Measurements from ENCODE around the gene ANO9. TPM values are rescaled to one million over a fixed set of nuclear protein-coding genes. Genes with fewer than 3 reads are reported as not detected.
"Not testable (repeated sequence)": the region's sequence is repeated elsewhere in the genome, so short reads cannot be mapped to it uniquely, and the experiment has no call there.

The ANO9 gene
- polyA plus RNA-seq, 5 donors = 4.5 to 9.0 (median 6.8) TPM

DNA sequence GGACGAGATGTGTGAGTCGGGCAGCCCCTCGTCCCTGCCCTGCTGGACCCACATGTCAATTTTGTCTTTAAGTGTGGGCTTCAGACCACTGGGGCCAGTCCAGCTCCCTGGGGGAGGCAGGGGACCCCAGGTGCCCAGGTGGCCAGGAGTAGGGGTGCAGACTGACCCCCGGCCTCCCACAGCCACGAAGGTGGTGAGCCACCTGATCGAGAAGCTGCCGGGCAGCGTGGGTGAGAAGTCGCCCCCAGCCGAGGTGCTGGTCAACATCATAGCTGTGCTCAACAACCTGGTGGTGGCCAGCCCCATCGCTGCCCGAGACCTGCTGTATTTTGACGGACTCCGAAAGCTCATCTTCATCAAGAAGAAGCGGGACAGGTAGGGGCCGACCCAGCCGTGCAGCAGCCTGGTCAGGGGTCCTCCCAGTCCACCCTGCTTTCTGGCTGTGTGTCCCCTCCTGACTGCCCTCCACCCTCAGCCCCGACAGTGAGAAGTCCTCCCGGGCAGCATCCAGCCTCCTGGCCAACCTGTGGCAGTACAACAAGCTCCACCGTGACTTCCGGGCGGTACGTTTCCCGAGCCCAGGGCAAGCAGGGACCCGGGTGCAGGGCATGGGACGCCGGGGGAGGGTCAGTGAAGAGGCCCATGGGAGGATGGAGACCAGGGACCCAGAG, 37.9 kb downstream of the ANO9 start:
- DNase-seq = no peak

DNA sequence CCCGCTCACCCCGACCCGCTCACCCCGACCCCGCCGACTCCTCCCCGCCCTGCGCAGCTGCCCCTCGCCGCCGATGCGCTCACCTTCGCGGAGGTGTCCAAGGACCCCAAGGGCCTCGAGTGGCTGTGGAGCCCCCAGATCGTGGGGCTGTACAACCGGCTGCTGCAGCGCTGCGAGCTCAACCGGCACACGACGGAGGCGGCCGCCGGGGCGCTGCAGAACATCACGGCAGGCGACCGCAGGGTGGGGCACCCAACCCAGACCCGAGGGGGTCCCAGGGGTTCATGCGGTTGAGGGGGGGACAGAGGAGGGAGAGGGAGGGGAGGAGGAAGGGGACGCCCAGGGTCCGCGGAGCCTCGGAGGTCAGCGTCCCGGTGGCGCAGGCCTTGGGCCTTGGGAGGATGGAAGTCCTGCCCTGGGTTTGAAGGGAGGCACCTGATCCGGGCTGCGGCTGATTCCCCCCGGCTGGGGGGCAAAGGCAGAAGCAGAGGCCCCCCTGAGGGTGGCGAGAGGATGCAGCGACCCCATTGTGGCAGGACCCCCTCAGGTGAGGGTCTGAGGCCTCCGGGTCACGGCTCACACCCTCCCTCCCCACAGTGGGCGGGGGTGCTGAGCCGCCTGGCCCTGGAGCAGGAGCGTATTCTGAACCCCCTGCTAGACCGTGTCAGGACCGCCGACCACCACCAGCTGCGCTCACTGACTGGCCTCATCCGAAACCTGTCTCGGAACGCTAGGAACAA, 38.6 kb downstream of the ANO9 start:
- DNase-seq = no peak

DNA sequence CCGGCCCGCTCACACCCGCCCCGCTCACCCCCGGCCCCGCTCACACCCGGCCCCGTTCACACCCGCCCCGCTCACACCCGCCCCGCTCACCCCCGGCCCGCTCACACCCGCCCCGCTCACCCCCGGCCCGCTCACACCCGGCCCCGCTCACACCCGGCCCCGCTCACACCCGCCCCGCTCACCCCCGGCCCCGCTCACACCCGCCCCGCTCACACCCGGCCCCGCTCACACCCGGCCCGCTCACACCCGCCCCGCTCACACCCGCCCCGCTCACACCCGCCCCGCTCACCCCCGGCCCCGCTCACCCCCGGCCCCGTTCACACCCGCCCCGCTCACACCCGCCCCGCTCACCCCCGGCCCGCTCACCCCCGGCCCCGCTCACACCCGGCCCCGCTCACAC, 40.6 kb downstream of the ANO9 start:
- DNase-seq = not testable (repeated sequence)

DNA sequence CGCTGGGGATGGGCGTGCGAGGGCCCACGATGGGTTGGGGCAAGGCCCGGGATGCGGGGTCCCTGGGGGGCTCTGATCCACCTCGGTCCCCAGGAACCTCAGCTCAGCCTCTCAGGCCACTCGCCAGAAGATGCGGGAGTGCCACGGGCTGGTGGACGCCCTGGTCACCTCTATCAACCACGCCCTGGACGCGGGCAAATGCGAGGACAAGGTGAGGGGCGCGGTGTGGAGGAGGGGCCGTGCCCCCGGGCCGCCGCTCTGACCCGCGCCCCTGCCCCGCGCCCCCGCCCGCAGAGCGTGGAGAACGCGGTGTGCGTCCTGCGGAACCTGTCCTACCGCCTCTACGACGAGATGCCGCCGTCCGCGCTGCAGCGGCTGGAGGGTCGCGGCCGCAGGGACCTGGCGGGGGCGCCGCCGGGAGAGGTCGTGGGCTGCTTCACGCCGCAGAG, 41.5 kb downstream of the ANO9 start:
- DNase-seq = no peak

DNA sequence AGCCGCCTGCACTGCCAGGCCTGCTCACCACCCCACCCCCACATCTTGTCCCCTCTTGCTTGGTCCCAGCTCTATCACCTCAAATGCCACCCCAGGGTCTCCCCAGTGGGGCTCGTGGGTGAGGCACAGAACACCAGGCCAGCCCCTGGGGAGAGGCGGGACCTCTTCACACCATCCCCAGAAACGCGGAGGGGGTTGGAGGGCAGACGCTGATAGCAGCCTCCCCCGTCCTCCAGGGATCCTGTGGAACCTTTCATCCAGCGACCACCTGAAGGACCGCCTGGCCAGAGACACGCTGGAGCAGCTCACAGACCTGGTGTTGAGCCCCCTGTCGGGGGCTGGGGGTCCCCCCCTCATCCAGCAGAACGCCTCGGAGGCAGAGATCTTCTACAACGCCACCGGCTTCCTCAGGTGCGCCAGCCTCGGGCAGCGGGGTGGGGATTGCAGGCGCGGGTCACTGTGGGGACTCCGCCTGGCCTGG, 42.0 kb downstream of the ANO9 start:
- no peak for DNase-seq

DNA sequence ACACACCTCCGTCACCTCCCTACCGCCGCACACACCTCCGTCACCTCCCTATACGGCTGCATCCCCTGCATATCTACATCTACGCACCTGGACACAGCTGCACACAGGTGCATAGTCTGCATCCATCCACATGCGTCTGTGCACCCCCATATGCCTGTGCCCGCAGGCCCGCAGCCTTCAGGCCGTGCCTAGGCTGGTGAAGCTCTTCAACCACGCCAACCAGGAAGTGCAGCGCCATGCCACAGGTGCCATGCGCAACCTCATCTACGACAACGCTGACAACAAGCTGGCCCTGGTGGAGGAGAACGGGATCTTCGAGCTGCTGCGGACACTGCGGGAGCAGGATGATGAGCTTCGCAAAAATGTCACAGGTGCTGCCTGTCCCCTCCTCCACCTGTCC, 43.0 kb downstream of the ANO9 start:
- DNase-seq = no peak

DNA sequence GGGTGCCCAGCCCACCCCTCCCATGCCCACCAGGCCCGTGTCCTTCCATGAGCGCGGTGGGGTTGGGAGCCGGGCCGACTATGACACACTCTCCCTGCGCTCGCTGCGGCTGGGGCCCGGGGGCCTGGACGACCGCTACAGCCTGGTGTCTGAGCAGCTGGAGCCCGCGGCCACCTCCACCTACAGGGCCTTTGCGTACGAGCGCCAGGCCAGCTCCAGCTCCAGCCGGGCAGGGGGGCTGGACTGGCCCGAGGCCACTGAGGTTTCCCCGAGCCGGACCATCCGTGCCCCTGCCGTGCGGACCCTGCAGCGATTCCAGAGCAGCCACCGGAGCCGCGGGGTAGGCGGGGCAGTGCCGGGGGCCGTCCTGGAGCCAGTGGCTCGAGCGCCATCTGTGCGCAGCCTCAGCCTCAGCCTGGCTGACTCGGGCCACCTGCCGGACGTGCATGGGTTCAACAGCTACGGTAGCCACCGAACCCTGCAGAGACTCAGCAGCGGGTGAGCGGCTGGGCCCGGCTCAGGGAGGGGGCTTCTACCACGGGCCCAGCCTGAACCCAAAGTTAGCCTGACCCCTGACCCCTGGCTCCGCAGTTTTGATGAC, 44.8 kb downstream of the ANO9 start:
- peak; percentile 41 to 57 for DNase-seq

DNA sequence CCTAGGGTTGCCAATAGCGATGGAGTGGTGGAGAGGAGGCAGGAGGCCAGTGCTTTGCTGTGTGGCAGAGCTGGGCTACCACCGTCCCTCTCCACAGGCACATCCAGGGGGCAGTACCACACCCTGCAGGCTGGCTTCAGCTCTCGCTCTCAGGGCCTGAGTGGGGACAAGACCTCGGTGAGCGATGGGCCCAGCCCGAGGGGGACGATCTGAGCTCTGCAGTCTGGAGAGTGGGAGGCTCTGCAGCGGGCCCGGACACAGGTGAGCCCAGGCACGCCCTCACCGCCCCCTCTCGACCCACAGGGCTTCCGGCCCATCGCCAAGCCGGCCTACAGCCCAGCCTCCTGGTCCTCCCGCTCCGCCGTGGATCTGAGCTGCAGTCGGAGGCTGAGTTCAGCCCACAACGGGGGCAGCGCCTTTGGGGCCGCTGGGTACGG, 45.3 kb downstream of the ANO9 start:
- no peak for DNase-seq

DNA sequence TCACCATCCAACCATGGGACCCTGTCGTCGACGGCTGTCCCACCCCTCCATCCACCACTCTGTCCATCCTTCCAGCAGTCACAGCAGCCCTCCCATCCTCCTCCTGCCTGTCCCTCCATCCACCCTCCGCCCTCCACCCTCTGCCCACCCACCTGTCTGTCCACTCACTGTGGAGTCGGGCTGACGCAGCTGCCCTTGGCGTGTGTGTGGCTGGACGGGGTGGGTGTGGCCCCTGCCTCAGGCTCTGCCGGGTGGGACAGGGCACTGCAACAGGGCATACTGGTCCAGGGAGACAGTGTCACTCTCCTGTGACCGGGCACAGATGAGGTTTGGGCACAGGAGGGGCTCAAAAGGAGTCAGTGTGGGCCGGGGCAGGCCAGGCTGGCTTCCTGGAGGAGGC, 45.9 kb downstream of the ANO9 start:
- no peak for DNase-seq

DNA sequence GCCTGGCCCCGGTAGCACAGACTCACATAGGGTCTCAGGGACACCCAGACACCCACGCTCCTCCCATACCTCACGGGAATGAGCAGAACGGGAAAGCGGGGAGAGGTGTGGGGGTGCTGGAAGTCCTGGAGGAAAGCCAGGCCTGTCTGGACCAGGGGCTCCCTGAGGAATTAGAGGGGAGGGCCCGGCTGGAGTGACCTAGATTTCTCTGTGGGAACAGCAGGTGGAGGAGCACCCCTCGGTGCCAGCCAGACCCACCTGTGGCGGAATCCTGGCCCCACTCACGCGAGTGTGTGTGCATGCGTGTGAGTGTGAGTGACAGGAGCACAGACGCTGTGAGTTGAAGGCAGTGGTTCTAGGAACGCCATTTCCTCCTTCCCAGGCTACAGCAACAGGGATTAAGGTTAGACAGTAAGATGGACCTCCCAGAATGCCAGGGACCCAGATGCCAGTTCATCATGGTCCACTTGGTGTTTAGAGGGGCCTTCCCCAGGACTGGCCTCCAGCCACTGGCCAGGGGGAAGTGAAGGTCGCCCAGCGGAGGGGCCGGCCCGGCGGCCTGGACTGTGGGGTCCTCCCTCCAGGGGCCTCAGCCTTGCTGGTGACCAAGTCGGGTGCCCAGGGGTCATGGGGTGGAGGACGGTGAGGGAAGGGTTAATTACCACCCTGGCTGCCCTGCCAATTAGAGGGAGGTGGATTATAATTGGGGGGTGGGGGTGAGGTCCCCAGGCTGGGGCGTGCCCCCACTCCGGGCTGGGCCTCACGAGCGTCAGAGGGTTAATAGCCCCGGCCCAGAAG, 46.8 kb downstream of the ANO9 start:
- no peak for DNase-seq

DNA sequence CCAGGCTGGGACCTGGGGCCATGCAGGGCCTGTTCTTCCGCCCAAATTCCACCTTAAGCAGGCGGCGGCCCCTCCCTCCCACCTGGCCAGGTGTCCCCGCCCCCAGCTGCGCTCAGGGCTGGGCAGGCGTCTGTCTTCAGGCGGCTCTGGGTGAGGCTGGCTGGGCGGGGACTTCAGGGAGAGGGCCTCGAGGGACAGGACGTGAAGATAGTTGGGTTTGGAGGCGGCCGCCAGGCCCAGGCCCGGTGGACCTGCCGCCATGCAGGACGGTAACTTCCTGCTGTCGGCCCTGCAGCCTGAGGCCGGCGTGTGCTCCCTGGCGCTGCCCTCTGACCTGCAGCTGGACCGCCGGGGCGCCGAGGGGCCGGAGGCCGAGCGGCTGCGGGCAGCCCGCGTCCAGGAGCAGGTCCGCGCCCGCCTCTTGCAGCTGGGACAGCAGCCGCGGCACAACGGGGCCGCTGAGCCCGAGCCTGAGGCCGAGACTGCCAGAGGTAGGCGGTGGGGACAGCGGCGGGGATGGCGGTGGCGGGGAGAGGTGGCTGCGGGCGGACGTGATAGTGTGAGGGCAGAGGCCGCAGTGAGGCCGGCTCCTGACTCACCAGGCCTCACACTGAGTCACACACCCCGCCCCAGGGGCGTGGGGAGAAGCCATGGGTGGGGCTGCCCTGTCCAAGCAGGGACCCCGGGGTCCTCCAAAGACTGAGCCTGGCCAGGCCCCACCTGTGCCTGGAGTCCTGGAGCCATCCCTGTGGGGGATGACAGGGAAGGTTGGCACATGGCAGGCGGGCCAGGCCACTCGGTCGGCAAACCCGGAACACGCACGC, 47.6 kb downstream of the ANO9 start, which contains the start of gene PKP3:
Gene PKP3 (plus strand): TSS at position 176 of the 824 bp plus-strand sequence. CDS start 84 bp downstream, at position 260.
- peak in 1 of 2 donors; percentile 45 for DNase-seq

DNA sequence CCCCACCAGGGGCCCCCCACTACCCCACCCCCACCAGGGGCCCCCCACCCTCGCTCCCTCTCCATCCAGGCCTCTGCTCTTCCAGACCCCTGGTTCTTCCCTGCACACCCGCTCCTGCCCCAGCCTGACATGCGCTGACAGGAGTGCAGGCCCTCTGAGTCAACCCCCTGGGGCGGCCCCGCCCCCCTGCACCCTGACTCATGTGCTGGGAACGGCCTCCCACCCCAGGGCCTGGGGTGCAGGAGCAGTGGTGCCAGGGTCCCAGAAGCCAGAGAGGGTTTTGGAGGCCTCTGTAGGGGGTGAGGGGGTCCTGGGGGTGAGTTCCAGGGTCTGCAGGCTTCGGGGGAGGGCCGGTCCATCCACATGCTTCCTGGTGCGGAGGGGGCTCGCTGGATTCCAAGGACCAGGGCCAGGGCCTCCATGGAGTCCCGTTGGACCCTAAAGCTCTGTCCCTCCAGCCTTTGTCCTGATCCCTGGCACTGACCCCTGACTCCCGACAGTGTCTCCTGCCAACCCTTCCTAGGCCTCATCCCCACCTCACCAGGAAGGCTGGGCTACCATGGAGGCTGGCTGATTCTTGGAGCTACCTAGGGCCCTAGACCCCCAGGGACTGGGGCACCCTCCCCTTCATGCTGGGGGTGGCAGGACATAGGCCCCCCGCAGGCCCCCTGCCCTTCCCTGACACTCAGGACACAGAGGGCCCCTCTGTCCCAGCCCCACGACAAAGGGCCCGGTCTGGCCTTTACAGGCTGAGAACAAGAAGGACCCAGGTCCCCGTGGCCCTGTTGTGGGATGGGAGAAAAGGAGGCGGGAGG, 48.4 kb downstream of the ANO9 start:
- no peak for DNase-seq

DNA sequence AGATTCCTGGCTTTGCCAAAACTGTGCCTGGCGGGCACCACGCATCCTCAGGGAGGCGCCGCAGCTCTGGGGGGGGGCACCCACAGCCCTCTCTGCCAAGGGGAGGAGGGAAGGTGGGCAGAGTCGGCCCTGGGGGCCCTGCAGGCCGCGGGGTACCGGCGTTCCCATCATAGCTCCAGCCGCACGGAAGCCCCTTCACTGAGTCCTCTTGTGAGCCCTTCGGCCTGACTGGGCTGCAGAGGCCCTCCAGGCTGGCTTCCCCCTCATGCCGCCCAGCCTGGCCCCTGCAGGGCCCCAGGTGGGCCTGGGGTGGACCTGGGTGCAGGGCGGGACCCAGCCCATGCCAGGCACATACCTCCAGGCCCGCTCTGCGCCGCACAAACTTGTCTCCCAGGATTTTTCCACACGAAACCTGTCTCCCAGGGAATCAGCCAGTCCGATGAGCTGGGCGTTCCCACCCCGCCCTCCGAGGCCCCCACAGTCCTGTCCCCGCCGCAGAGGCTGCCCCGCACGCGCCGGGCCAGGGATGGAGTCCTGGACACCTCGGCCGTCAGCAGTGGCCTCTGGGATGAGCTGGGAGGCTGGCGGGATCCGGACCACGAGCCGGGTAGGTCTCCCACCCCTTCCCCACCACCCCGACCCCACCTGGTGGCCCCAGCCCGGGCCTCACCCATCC, 49.6 kb downstream of the ANO9 start:
- no peak for DNase-seq

DNA sequence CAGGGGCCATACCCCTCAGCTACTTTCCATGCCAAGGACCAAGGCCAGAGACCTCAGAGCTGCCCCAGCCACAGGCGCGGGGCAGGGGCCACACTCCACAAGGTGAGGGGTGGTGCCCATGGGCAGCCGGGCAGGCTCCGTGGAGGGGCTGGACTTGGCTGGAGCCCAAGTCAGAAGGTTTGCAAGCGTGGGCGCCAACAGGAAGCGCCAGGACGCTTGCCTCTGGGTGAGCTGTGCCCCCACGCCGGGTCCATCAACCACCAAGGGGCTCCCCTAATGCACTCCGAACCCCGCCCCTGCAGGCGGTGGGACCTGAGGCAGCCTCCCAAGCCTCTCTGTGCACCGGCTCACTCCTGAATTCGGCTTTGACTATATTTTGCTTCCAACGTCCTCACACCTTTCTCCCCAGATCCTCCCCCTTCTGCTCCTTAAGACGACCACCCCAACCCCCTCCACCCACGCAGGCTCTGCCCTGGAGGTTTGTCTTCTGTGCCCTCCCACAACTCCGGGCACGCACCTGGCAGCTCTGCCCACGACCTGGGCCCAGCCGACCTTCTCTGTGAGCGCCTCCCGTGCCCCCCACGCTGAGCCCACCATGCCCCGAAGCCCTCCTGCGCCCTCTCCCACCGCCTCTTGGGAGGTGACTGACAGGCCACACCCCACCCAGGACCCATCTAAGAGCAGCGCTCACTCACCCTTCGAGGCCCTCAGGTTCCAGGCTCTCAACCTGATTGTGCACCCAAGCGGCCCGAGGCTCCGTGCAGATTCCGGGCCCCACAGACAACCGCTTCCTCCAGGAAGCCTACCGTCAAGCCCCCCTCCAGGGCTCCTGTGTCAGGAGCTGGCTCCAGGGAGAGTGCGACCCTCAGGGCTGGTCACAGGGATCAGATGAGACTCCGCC, 50.4 kb downstream of the ANO9 start:
- DNase-seq = no peak

DNA sequence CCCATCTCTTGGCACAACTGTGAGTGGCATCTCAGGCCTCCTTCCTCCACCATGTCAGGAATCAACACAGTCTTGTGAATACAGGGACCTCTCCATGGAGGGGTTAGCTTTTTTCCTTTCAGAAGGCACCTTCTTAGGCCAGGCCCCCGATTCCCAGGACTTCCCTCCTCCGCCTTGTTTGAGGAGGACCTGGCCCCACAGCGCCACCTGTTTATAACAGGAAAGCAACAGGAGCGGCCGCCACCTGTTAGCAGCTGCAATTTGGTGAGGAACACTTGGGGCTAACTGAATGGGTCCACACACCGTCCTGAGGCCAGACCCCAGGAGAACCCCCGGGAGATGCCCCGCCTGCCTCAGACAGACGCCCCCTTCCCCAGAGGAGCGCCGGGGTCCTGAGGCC, 51.6 kb downstream of the ANO9 start:
- DNase-seq = no peak

DNA sequence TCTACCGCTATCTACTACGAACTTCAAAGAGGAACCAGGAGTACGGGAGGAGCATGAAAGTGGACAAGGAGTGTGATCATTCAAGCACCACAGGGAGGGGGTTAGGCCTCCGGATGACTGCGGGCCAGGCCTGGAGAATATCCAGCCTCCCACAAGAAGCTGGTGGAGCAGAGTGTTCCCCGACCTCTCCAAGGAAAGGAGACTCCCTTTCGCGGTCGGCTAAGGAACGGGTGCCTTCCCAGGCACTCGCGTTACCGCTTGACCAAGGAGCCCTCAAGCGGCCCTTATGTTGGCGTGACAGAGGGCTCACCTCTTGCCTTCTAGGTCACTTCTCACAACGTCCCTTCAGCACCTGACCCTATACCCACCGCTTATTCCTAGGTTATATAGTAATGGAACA, 52.4 kb downstream of the ANO9 start:
- DNase-seq = not testable (repeated sequence)

DNA sequence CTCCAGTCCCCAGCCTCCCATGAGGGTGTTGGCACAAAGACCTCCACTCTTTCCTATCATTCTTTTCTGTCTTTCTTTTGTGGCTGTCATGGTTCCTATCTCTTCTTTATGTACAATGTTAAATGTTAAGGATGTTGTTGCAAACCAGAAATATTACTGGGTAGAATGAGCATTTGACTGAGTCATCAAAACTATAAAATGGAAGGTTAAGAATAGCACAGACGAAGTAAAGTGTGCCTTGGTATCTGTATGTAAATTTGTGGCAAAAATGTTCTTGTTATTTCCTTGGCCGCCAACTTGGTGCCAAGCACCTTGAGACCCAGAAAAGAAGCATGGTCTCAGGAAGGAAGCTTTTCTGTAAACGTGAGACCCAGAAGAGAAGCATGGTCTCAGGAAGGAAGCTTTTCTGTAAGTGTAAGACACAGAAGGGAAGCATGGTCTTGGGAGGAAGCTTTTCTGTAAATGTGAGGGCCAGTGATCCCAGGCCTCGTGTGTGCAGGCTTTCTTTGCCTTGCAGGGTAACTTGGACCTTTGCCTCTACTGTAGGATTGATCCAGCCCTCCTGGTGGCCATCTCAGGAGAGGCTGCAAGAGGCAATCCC, 54.5 kb downstream of the ANO9 start:
- DNase-seq = no peak

DNA sequence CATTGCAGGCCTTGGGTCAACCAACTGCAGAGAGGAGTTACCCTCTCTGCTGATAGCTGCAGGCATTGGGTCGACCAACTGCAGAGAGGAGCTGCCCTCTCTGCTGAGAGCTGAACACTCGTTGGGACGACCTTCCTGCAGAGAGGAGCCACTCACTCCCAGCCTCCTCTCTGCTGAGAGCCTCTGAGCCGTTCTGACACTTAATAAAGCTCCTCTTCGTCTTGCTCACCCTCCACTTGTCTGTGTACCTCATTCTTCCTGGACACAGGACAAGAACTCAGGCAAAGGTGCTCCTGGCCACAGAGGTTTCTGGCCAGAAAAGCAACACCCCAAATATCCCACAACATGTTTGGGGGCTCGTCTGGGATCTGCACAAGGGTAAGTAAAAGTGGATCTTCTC, 55.3 kb downstream of the ANO9 start:
- no peak for DNase-seq

Measured in right lung (tissue), 5 donors.